Activated CD8-positive, alpha-beta memory T cell treated with anti-CD3 and anti-CD28 coated beads, Interleukin-2, amount 50 U/mL, for 48 hours (primary cell): ENCODE results near the gene ZNF287.

ENCODE experiments used
- DNase-seq: peaks from one replicate; pipeline ENCODE4 v3.0.0-alpha.2; 2020

ZNF287 gene

DNA sequence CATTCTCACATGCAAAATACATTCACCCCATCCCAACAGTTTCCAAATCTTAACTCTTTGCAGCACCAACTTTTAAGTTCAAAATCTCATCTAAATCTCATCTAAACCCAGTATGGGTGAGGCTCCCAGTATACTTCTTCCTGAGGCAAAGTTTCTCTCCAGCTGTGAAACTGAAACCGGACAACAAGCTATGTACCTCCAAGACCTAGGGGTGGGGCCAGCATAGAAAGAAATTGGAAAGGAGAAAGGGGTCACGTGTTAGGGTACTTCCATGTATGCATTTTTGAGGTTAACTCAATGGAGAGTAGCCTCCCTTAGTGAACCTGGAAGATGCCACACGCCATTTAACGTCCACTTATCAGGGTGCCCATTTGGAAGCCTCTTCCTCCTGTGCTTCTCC lies 53.1 kb downstream of the ZNF287 start:
- DNase-seq = no peak

DNA sequence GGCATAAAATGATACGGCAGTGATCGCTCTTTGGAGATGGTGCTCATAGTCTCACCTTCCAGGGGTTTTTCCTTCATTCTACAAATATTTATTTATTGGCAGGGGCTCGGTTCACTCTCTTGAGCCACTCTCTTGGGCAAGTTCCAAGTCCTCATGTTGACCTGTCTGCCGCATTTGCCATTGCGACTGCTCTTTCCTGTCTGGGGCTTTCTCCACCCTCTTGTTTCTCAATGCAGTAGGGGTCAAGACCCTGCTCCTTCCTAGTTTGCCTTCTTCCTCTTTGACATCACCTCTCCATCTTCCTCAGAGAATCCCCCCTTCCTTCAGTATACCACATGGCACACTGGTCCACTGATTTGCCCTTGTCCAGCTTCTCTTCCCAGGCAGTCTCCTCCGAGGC lies 55.1 kb downstream of the ZNF287 start:
- no peak for DNase-seq

DNA sequence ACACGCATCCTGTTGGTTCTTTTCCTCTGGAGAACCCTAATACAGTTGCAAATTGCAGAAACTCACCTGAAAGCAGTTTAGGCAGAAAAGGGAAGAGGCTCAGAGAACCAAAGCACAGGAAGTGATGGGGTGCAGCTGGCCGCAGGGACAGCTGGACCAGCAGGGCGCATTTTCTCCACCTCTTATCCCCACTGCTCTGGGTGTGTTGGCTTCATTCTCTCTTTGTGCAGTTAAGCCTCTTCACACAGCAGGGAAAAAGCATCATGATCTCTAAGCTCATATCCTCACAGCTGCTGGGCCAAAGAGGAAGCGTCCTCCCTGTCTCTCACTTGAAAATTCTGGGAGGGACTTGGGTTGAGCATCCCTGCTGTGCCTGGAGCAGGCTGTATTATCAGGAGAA lies 57.0 kb downstream of the ZNF287 start:
- DNase-seq = no peak

DNA sequence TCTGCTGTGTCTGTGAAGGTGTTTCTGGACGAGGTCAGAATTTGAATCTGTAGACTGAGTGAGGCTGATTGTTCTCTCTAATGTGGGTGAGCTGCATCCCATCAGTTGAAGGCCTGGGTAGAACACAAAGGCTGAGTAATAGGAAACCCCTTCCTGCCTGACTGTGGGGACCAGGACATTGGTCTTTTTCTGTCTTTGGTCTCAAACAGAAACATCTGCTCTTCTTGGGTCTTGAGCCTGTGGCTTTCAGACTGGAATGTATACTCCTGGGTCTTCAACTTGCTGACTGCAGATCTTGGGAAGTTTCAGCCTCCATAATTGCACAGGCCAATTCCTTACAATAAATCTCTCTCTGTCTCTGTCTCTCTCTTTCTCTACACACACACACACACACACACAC lies 57.4 kb downstream of the ZNF287 start:
- no peak for DNase-seq

DNA sequence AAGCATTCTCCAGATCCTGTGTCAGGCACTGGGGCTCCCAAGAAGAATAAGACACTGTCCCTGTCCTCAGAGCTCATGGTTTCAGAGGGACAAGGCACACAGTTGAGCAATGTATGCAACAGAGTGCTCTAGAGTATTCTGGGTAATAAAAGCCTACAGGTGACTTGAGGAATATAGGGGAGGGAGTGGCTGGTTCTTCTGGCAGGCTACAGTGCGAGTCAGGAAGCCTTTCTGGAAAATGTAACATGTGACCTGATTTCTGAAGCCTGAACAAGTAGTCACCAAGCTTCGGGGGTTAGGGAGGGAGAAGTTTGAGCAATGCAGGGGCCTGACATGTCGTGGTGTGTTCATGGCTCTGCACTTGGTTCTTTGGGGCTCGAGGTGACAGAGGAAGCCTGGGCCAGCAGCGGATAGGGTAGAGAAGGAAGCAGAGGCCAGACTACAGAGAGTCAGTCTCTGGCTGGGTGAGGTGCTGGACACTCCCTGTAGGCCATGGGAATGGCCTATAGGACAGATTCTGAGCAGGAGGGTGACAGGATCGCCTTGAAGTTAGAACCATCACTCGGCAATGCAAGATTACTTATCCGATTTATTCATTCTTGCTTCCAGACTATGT lies 61.0 kb downstream of the ZNF287 start:
- no peak for DNase-seq

DNA sequence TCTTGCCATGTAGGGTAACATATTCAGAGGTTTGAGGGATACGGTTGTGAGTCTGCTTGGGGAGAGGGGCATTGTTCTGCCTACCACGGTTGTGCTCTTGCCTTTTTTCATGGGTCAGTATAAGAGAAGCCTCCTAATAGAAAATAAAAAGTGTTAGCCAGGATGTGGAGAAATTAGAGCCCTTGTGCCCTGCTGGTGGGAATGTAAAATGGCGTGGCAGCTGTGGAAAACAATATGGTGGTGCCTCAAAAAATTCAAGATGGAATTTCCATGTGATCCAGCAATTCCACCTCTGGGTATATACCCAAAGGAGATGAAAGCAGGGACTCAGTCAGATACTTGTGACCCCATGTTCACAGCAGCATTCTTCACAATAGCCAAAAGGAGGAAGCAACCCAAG lies 62.8 kb downstream of the ZNF287 start:
- no peak for DNase-seq

DNA sequence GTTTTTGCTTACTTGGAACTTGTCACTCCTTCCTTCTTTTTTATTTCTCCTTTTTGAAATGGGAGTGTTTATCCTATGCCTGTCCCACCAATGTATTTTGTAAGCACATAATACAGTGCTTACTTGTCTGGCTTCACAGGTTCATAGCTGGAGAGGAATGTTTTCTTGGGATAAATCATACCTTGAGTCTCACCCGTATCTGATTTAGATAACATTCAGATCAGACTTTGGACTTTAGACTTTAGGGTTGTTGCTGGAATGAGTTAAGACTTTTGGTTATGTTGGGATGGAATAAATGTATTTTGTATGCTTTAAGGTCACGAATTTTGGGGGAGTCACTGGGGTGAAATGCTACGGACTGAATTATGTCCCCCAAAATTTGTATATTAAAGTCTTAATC lies 64.0 kb downstream of the ZNF287 start:
- no peak for DNase-seq
